GM18519 (cell line): ENCODE results near the gene ITGB1.
A peak's percentile ranks its signal among the peaks of the same experiment; 100 is the strongest.
"Not testable (repeated sequence)": the region's sequence is repeated elsewhere in the genome, so short reads cannot be mapped to it uniquely, and the experiment has no call there.

Experiments
- ATAC-seq: cut with Tn5 transposase; IDR thresholded peaks from one replicate; pipeline ENCODE4 v1.9.1; 2021; ENCODE audit warnings: mild to moderate bottlenecking, moderate library complexity; ENCODE audit not compliant: unreplicated experiment, low FRiP score

Gene ITGB1

GRCh38 chr10:32980558-32981468 lies 22.8 kb upstream of the ITGB1 start:
- peak; percentile 95 for ATAC-seq

GRCh38 chr10:32980242-32980557 lies 22.2 kb upstream of the ITGB1 start:
- no peak for ATAC-seq

GRCh38 chr10:32979719-32980118 lies 21.7 kb upstream of the ITGB1 start:
- not testable (repeated sequence) for ATAC-seq

- no peak for ATAC-seq
Measured at GRCh38 chr10:32979041-32979440, 21.0 kb upstream of the ITGB1 start.

- not testable (repeated sequence) for ATAC-seq
Measured at GRCh38 chr10:32977846-32978809, 20.1 kb upstream of the ITGB1 start.

GRCh38 chr10:32976338-32976737 lies 18.3 kb upstream of the ITGB1 start:
- no peak for ATAC-seq

- no peak for ATAC-seq
Measured at GRCh38 chr10:32972929-32973328, 14.9 kb upstream of the ITGB1 start.

GRCh38 chr10:32972460-32972859 lies 14.4 kb upstream of the ITGB1 start:
- no peak for ATAC-seq

- no peak for ATAC-seq
Measured at GRCh38 chr10:32971536-32972091, 13.6 kb upstream of the ITGB1 start.

GRCh38 chr10:32970910-32971309 lies 12.9 kb upstream of the ITGB1 start:
- peak; percentile 62 for ATAC-seq

- ATAC-seq, result no peak
Measured at GRCh38 chr10:32964270-32964669, 6.2 kb upstream of the ITGB1 start.

- no peak for ATAC-seq
Measured at GRCh38 chr10:32963096-32963495, 5.1 kb upstream of the ITGB1 start.

GRCh38 chr10:32962521-32962920 lies 4.5 kb upstream of the ITGB1 start:
- ATAC-seq, result no peak

GRCh38 chr10:32961895-32962369 lies 3.9 kb upstream of the ITGB1 start:
- no peak for ATAC-seq

- ATAC-seq, result no peak
Measured at GRCh38 chr10:32961343-32961894, 3.4 kb upstream of the ITGB1 start.

- no peak for ATAC-seq
Measured at GRCh38 chr10:32960022-32960421, 2.0 kb upstream of the ITGB1 start.

GRCh38 chr10:32959006-32959920 lies 1.2 kb upstream of the ITGB1 start:
- ATAC-seq, result peak; percentile 36

- peak; percentile 5 for ATAC-seq
Measured at GRCh38 chr10:32957341-32958084, 517 bp downstream of the ITGB1 start.
